ENCODE results near the gene KRTAP20-4.

Gene KRTAP20-4

GRCh38 chr21:30620522-30620921, at the start of gene KRTAP20-4:
Gene KRTAP20-4 (plus strand): TSS chr21:30620627.
- ATAC-seq = no peak

- ATAC-seq = no peak
Measured at GRCh38 chr21:30577766-30578165, 42.7 kb upstream of the KRTAP20-4 start.

GRCh38 chr21:30579346-30579745, 41.1 kb upstream of the KRTAP20-4 start:
- no peak for ATAC-seq

GRCh38 chr21:30580132-30580531, 40.3 kb upstream of the KRTAP20-4 start:
- ATAC-seq = no peak

- no peak for ATAC-seq
Measured at GRCh38 chr21:30582870-30583269, 37.6 kb upstream of the KRTAP20-4 start.

GRCh38 chr21:30590297-30590696, 30.1 kb upstream of the KRTAP20-4 start, which contains the start of gene KRTAP22-2:
Gene KRTAP22-2 (minus strand): TSS chr21:30590397.
- ATAC-seq = no peak

GRCh38 chr21:30592140-30592539, 28.3 kb upstream of the KRTAP20-4 start, which contains the start of gene KRTAP6-3:
Gene KRTAP6-3 (plus strand): TSS chr21:30592440. CDS start chr21:30592446, 6 bp downstream.
- ATAC-seq = no peak

GRCh38 chr21:30598802-30599201, 21.6 kb upstream of the KRTAP20-4 start, which contains the start of gene KRTAP6-2:
Gene KRTAP6-2 (minus strand): TSS chr21:30598902. CDS start chr21:30598874, 28 bp downstream.
- ATAC-seq = no peak

- no peak for ATAC-seq
Measured at GRCh38 chr21:30600787-30601186, 19.6 kb upstream of the KRTAP20-4 start, which contains the start of gene KRTAP22-1. Gene KRTAP22-1 (plus strand): TSS chr21:30601087.

- ATAC-seq = no peak
Measured at GRCh38 chr21:30605968-30606367, 14.5 kb upstream of the KRTAP20-4 start.

GRCh38 chr21:30612132-30612531, 8.3 kb upstream of the KRTAP20-4 start:
- no peak for ATAC-seq

- no peak for ATAC-seq
Measured at GRCh38 chr21:30613836-30614235, 6.6 kb upstream of the KRTAP20-4 start, which contains the start of gene KRTAP6-1. Gene KRTAP6-1 (minus strand): TSS chr21:30613930. CDS start chr21:30613904, 26 bp downstream.

GRCh38 chr21:30615199-30615598, 5.2 kb upstream of the KRTAP20-4 start:
- ATAC-seq = no peak

GRCh38 chr21:30616125-30616524, 4.3 kb upstream of the KRTAP20-4 start, which contains the start of gene KRTAP20-1:
Gene KRTAP20-1 (plus strand): TSS chr21:30616425. CDS start chr21:30616455, 30 bp downstream.
- ATAC-seq = no peak

GRCh38 chr21:30620080-30620479, 347 bp upstream of the KRTAP20-4 start:
- ATAC-seq = no peak

- no peak for ATAC-seq
Measured at GRCh38 chr21:30623362-30623761, 2.9 kb downstream of the KRTAP20-4 start.

GRCh38 chr21:30625449-30626165, 5.2 kb downstream of the KRTAP20-4 start:
- no peak for ATAC-seq

GRCh38 chr21:30628109-30628508, 7.7 kb downstream of the KRTAP20-4 start:
- ATAC-seq = no peak

GRCh38 chr21:30629200-30629599, 8.8 kb downstream of the KRTAP20-4 start:
- ATAC-seq = no peak

GRCh38 chr21:30634906-30635305, 14.5 kb downstream of the KRTAP20-4 start, which contains the start of gene KRTAP20-2:
Gene KRTAP20-2 (plus strand): TSS chr21:30635206. CDS start chr21:30635264, 58 bp downstream.
- ATAC-seq = no peak

- no peak for ATAC-seq
Measured at GRCh38 chr21:30638686-30639085, 18.3 kb downstream of the KRTAP20-4 start.

GRCh38 chr21:30642564-30642963, 22.1 kb downstream of the KRTAP20-4 start, which contains the start of gene KRTAP20-3:
Gene KRTAP20-3 (plus strand): TSS chr21:30642864.
- ATAC-seq = no peak

- no peak for ATAC-seq
Measured at GRCh38 chr21:30646904-30647414, 26.5 kb downstream of the KRTAP20-4 start.

- no peak for ATAC-seq
Measured at GRCh38 chr21:30652891-30653290, 32.5 kb downstream of the KRTAP20-4 start.

Measured in activated CD4-positive, CD25-positive, alpha-beta regulatory T cell treated with anti-CD3 and anti-CD28 coated beads, Interleukin-2, amount 50 U/mL, for 24 hours (primary cell).